GM19351 (cell line): ENCODE results near the gene MALRD1.

Source experiments
- ATAC-seq: cut with Tn5 transposase; IDR thresholded peaks from one replicate; pipeline ENCODE4 v1.9.1; 2021; ENCODE audit warnings: mild to moderate bottlenecking, moderate library complexity; ENCODE audit not compliant: unreplicated experiment

The MALRD1 gene

GRCh38 chr10:19212590-19212989 lies 164.0 kb downstream of the MALRD1 start:
- ATAC-seq = no peak

GRCh38 chr10:19221216-19221615 lies 172.6 kb downstream of the MALRD1 start:
- ATAC-seq = no peak

- ATAC-seq = no peak
Observed at GRCh38 chr10:19226025-19226424, 177.4 kb downstream of the MALRD1 start.

GRCh38 chr10:19231034-19231433 lies 182.4 kb downstream of the MALRD1 start:
- ATAC-seq = no peak

GRCh38 chr10:19245889-19246752 lies 197.5 kb downstream of the MALRD1 start:
- no peak for ATAC-seq

GRCh38 chr10:19247843-19248242 lies 199.2 kb downstream of the MALRD1 start:
- ATAC-seq = no peak

- no peak for ATAC-seq
Observed at GRCh38 chr10:19250546-19250945, 201.9 kb downstream of the MALRD1 start.

GRCh38 chr10:19252531-19252930 lies 203.9 kb downstream of the MALRD1 start:
- ATAC-seq = no peak

GRCh38 chr10:19256331-19256730 lies 207.7 kb downstream of the MALRD1 start:
- ATAC-seq = no peak

- no peak for ATAC-seq
Observed at GRCh38 chr10:19263262-19263661, 214.7 kb downstream of the MALRD1 start.

GRCh38 chr10:19283285-19283684 lies 234.7 kb downstream of the MALRD1 start:
- no peak for ATAC-seq

GRCh38 chr10:19283786-19284185 lies 235.2 kb downstream of the MALRD1 start:
- no peak for ATAC-seq

- no peak for ATAC-seq
Observed at GRCh38 chr10:19290770-19291169, 242.2 kb downstream of the MALRD1 start.

GRCh38 chr10:19294233-19294632 lies 245.6 kb downstream of the MALRD1 start:
- ATAC-seq = no peak

- no peak for ATAC-seq
Observed at GRCh38 chr10:19299645-19300044, 251.0 kb downstream of the MALRD1 start.

- ATAC-seq = no peak
Observed at GRCh38 chr10:19302117-19302516, 253.5 kb downstream of the MALRD1 start.

GRCh38 chr10:19310066-19310465 lies 261.5 kb downstream of the MALRD1 start:
- no peak for ATAC-seq

GRCh38 chr10:19316204-19316870 lies 267.7 kb downstream of the MALRD1 start:
- ATAC-seq = no peak

- ATAC-seq = no peak
Observed at GRCh38 chr10:19317952-19318351, 269.4 kb downstream of the MALRD1 start.

- ATAC-seq = no peak
Observed at GRCh38 chr10:19325581-19325980, 277.0 kb downstream of the MALRD1 start.

- ATAC-seq = no peak
Observed at GRCh38 chr10:19328582-19328981, 280.0 kb downstream of the MALRD1 start.

GRCh38 chr10:19329475-19329874 lies 280.9 kb downstream of the MALRD1 start:
- no peak for ATAC-seq
